PC-3 (cell line): ENCODE results near the gene PRICKLE3.

Experiments
- EZH2 ChIP-seq: fragments of 300-600 bp; sonication (generic); IDR thresholded peaks from one replicate; pipeline ENCODE4 v1.6.1; 2017; ENCODE audit warnings: antibody characterized with exemption, mild to moderate bottlenecking, low read length; ENCODE audit not compliant: unreplicated experiment
- EZH2phosphoT487 ChIP-seq: fragments of 300-600 bp; sonication (generic); IDR thresholded peaks from 2 replicates; pipeline ENCODE4 v1.6.1; 2018; ENCODE audit warnings: mild to moderate bottlenecking, antibody characterized with exemption, low read length, borderline replicate concordance
- TF ChIP-seq, protein P1 (sequence below): fragments of 300-600 bp; sonication (generic); conservative IDR thresholded peaks from 2 replicates; pipeline ENCODE4 v1.5.1; 2017; ENCODE audit warnings: antibody characterized with exemption, low read depth, mild to moderate bottlenecking, low read length

DNA sequence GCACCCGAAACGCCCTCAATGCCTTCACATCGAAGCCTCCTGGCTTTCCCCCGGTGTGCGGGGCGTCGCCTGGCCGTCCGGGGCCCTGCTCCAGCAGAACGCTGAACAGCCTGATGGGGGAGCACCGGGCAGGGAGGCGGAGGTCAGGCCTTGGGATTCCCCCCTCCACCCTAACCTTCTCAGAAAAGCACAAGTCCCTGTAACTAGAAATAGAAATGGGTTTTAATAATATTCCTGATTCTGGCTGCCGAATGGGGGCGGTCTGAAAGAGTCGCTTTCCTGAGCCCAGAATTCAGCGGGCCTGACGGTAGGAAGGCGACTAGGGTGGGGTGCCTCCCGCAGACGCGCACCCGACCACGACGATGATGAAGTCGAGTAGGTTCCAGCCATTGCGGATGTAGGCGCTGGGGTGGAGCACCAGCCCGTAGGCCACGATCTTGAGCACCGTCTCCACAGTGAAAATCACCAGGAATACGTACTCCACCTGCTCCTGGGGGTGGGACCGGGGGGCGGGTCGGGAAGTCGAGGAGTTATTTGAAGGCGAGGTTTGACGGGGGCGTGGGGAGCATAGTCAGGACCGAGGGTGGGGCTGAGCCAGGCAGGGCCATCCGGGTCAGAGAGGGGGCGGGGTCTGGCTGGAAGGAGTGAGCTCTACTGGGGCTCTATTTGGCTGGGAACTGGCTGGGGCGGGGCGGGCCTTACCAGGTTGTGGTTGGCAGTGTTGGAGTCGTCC lies 44.5 kb upstream of the PRICKLE3 start:
- TF ChIP-seq, protein P1, sequence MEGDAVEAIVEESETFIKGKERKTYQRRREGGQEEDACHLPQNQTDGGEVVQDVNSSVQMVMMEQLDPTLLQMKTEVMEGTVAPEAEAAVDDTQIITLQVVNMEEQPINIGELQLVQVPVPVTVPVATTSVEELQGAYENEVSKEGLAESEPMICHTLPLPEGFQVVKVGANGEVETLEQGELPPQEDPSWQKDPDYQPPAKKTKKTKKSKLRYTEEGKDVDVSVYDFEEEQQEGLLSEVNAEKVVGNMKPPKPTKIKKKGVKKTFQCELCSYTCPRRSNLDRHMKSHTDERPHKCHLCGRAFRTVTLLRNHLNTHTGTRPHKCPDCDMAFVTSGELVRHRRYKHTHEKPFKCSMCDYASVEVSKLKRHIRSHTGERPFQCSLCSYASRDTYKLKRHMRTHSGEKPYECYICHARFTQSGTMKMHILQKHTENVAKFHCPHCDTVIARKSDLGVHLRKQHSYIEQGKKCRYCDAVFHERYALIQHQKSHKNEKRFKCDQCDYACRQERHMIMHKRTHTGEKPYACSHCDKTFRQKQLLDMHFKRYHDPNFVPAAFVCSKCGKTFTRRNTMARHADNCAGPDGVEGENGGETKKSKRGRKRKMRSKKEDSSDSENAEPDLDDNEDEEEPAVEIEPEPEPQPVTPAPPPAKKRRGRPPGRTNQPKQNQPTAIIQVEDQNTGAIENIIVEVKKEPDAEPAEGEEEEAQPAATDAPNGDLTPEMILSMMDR: no peak
- TF ChIP-seq EZH2 (no peak), EZH2phosphoT487 (no peak)
